Uterine smooth muscle cell (primary cell): ENCODE data around the gene POLD1. TPM values are rescaled to one million over a fixed set of nuclear protein-coding genes. Genes with fewer than 3 reads are reported as not detected.

Source experiments
- total RNA-seq: library from RNA; depleted of rRNA; stranded (reverse); fragments of >200 nt; gene quantifications from 2 replicates; pipeline ENCODE4 v1.2.3, GENCODE V29; 2014

Gene POLD1
- total RNA-seq, result 31.4 and 72.3 TPM in 2 replicates

GRCh38 chr19:50383852-50384684, at the start of gene POLD1:
Gene POLD1, plus strand, starts transcription at chr19:50384347. Its CDS starts 14,505 bp downstream, at chr19:50398852.

GRCh38 chr19:50365434-50366306, 18.5 kb upstream of the POLD1 start, which contains the start of gene NAPSA:
Gene NAPSA, minus strand, starts transcription at chr19:50365639. Its CDS starts 18 bp downstream, at chr19:50365621.

GRCh38 chr19:50376166-50377050, 7.7 kb upstream of the POLD1 start, which contains the start of gene NR1H2:
Gene NR1H2, plus strand, starts transcription at chr19:50376457. Its CDS starts 1,149 bp downstream, at chr19:50377606.

GRCh38 chr19:50418176-50419021, 34.3 kb downstream of the POLD1 start, which contains the start of gene SPIB:
Gene SPIB, plus strand, starts transcription at chr19:50418938. Its CDS starts 25 bp downstream, at chr19:50418963.

GRCh38 chr19:50432221-50433028, 48.3 kb downstream of the POLD1 start, which contains the start of gene MYBPC2:
Gene MYBPC2, plus strand, starts transcription at chr19:50432892. Its CDS starts 62 bp downstream, at chr19:50432954.

Other genes with a start within 250 kb of the POLD1 start
- gene IZUMO2, start 221.1 kb upstream of the POLD1 start, total RNA-seq, result not detected in 2 replicates
- gene MYH14, start 180.7 kb upstream of the POLD1 start, total RNA-seq, result not detected in 2 replicates
- gene KCNC3, start 55.0 kb upstream of the POLD1 start, total RNA-seq, result not detected in 2 replicates
- gene NAPSA, start 18.7 kb upstream of the POLD1 start, total RNA-seq, result 0.11 and 0.25 TPM in 2 replicates
- gene NR1H2, start 7.9 kb upstream of the POLD1 start, total RNA-seq, result 74.4 and 98.2 TPM in 2 replicates
- not detected in 2 replicates for gene SPIB, start 34.6 kb downstream of the POLD1 start, total RNA-seq
- gene MYBPC2, start 48.5 kb downstream of the POLD1 start, total RNA-seq, result not detected in 2 replicates
- gene EMC10, start 92.2 kb downstream of the POLD1 start, total RNA-seq, result 29.9 and 48.5 TPM in 2 replicates
- 0.37 TPM in 1 of 2 replicates, not detected in the other for gene GARIN5A, start 92.5 kb downstream of the POLD1 start, total RNA-seq
- gene JOSD2, start 126.8 kb downstream of the POLD1 start, total RNA-seq, result 31.3 and 32.5 TPM in 2 replicates
- gene ASPDH, start 129.6 kb downstream of the POLD1 start, total RNA-seq, result not detected in 2 replicates
- gene LRRC4B, start 184.1 kb downstream of the POLD1 start, total RNA-seq, result 0.12 TPM in 1 of 2 replicates, not detected in the other